BJ (cell line): ENCODE results near the gene GSX2. TPM values are rescaled to one million over a fixed set of nuclear protein-coding genes. Genes with fewer than 3 reads are reported as not detected.

Experiments
- CTCF ChIA-PET: fragments of 350-600 bp; formaldehyde crosslinking; extraction: SDS; loops from one replicate; lab custom pipeline; 2021; ENCODE audit warnings: antibody characterized with exemption, inconsistent platforms; lab: Yijun Ruan, JAX
- POLR2A ChIA-PET: fragments of 300-600 bp; sonication (Branson Sonifier 250); formaldehyde crosslinking; extraction: SDS; loops from one replicate; lab custom pipeline; 2021; ENCODE audit warnings: antibody characterized with exemption; lab: Charles Lee
- DNase-seq: peaks from one replicate; pipeline ENCODE4 v3.0.0-alpha.2; 2011; ENCODE audit warnings: low read depth
- H3K27me3 ChIP-seq: 2 replicates; pipeline ENCODE4 v1.6.0; 2011; ENCODE audit warnings: low read length; ENCODE audit not compliant: control insufficient read depth, insufficient read depth
- H3K36me3 ChIP-seq: 2 replicates; pipeline ENCODE4 v1.5.1; 2011; ENCODE audit warnings: low read length; ENCODE audit not compliant: control insufficient read depth, insufficient read depth
- H3K4me3 ChIP-seq: 2 replicates; pipeline ENCODE4 v1.5.1; 2011; ENCODE audit warnings: low read depth, mild to moderate bottlenecking, control low read depth, low read length
- polyA plus RNA-seq: library from polyadenylated mRNA; depleted of rRNA; stranded (reverse); fragments of >200 nt; gene quantifications from 2 replicates; pipeline ENCODE4 v1.2.3, GENCODE V29; 2011
- TF ChIP-seq, protein P1 (sequence below): IDR thresholded peaks from 2 replicates; pipeline ENCODE4 v1.5.1; 2011; ENCODE audit warnings: low read depth, mild to moderate bottlenecking, control low read depth, inconsistent platforms, low read length, moderate library complexity; ENCODE audit not compliant: insufficient read depth

GSX2 gene
- polyA plus RNA-seq, 1 experiment: not detected

DNA sequence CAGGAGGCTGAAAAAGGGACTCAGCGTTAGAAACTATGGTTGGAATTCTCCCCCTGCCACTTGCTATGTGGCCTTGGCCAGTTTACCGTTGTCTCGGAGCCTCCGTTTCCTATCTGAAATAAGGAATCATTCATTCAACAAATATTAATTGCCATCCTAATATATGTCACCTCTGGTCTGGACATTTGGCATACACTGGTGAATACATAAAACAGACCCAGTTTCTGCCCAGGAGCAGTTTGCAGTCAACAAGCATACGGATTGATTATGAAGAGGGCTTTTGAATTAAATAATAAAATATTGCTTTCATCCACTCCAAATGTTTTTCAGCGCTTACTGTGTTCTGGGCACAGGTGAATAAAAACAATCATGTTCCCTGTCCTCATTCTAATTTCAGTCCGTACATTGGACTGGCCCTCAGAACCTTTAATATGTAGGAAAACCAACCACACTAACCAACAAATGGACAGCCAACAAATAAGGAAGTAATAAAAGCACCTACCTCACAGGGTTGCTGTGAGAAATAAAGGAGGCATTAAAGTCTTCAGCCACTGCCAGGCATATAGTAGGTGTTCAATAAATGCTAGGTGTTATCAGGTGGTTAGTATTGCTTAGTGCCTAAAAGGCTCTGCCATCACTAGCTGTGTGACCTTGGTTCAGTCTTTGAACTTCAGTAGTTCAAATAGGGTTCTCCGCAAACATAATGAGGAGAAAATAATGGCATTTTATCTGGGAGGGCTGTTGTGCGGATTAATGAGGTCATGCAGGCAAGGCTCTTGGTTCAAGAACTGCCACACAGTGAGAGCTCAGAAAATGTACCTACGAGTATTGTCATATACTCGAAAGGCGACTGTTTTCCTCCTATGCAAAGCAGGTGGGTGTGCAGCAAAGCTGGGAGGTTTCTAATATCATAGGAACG is 7.3 kb upstream of the GSX2 start:
- CTCF ChIA-PET: no interaction called here

GRCh38 chr4:54093324-54094240 is 6.4 kb upstream of the GSX2 start:
- ChIA-PET POLR2A (no interaction called here), CTCF (interaction anchor here (1.0 kb wide), 1 partner anchor 328 kb away, joined by 4 read pairs; no protein-coding TSS in a partner anchor)
- Histone ChIP-seq H3K36me3 (no peaks in the 10 kb centered on the region), H3K4me3 (no peak overlapping the region), H3K27me3 (peaks cover 10% of the 10 kb centered on the region)
- DNase-seq: no peak
- TF ChIP-seq, protein P1, sequence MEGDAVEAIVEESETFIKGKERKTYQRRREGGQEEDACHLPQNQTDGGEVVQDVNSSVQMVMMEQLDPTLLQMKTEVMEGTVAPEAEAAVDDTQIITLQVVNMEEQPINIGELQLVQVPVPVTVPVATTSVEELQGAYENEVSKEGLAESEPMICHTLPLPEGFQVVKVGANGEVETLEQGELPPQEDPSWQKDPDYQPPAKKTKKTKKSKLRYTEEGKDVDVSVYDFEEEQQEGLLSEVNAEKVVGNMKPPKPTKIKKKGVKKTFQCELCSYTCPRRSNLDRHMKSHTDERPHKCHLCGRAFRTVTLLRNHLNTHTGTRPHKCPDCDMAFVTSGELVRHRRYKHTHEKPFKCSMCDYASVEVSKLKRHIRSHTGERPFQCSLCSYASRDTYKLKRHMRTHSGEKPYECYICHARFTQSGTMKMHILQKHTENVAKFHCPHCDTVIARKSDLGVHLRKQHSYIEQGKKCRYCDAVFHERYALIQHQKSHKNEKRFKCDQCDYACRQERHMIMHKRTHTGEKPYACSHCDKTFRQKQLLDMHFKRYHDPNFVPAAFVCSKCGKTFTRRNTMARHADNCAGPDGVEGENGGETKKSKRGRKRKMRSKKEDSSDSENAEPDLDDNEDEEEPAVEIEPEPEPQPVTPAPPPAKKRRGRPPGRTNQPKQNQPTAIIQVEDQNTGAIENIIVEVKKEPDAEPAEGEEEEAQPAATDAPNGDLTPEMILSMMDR: no peak

More for the DNA sequence above, 7.3 kb upstream of the GSX2 start:
- Histone ChIP-seq H3K27me3 (peaks cover 7% of the 10 kb centered on the region), H3K4me3 (peak overlapping the region; percentile 48), H3K36me3 (no peaks in the 10 kb centered on the region)
- DNase-seq: no peak
- POLR2A ChIA-PET: no interaction called here
- TF ChIP-seq, protein P1: no peak

DNA sequence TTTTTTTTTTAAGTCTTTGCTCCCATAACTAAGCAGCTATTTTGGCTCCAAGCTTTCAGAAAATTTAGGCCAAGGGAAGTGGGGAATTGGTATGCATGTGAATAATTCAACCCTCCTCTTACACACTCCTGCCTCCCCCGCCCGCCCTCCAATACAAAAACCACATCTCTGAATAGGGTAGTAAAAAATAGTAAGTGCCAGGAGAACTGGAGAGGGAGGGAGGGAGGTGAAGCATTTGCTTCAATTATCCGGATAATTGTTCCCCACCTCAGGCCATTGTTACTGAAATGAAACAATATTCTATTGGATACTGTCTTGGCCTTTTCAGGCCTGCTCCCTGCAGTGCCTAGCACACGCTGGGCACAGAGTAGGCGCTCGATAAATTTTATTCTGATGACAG is 5.5 kb upstream of the GSX2 start:
- ChIA-PET POLR2A (no interaction called here), CTCF (interaction anchor here (1.0 kb wide), 1 partner anchor 329 kb away, joined by 4 read pairs; no protein-coding TSS in a partner anchor)
- TF ChIP-seq, protein P1: no peak
- Histone ChIP-seq H3K4me3 (no peak overlapping the region), H3K27me3 (peaks cover 19% of the 10 kb centered on the region), H3K36me3 (no peaks in the 10 kb centered on the region)
- DNase-seq: no peak

GRCh38 chr4:54095110-54095825 is 4.7 kb upstream of the GSX2 start:
- H3K27me3 ChIP-seq: peaks cover 25% of the 10 kb centered on the region
- no peak for DNase-seq
- H3K36me3 ChIP-seq: no peaks in the 10 kb centered on the region
- TF ChIP-seq, protein P1: no peak
- ChIA-PET POLR2A (no interaction called here), CTCF (interaction anchor here (1.1 kb wide), 1 partner anchor 13 kb away, joined by 4 read pairs; no protein-coding TSS in a partner anchor)
- H3K4me3 ChIP-seq: no peak overlapping the region
